ENCODE results near the gene GSDME. TPM values are rescaled to one million over a fixed set of nuclear protein-coding genes. Genes with fewer than 3 reads are reported as not detected.

Gene GSDME
- total RNA-seq, 4 donors from 2014 or later, result 0.42 to 9.2 (median 2.1) TPM

DNA sequence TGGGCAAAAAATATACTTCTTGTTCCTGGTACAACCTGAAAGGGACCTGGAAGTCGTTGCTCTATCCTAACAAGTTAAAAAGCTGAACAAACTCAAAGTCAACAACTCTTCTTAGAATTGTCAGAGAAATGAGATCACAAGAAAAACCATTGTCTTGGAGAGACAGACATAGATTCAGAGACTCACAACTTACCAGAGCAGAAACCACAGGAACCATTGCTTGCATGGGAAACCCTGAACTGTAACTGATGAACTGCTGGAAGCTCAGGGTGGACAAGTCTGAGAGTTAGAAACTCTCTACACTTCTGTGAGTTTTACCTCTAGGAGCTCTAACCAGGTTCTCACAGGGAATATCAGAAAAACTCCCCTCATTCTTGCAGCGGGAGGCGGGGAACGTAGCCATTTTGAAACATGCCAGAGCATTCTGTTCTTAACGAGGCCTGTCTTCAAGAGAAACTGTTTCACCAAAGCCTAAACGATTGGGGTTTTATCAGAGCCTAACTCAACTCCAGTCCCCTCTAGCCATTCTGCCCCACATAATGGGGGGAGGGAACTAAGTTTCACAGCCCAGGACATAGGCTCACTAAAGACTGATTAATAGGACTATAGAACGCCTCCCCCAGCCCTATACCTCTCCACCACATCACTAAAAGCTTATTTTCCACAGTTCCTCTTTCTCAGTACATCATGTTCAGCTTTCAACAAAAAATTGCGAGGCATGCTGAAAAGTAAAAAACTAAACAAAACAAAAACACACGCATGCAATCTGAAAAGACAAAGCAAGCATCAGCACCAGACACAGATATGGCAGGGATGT lies 12.0 kb upstream of the GSDME start:
- TF ChIP-seq, protein P1, sequence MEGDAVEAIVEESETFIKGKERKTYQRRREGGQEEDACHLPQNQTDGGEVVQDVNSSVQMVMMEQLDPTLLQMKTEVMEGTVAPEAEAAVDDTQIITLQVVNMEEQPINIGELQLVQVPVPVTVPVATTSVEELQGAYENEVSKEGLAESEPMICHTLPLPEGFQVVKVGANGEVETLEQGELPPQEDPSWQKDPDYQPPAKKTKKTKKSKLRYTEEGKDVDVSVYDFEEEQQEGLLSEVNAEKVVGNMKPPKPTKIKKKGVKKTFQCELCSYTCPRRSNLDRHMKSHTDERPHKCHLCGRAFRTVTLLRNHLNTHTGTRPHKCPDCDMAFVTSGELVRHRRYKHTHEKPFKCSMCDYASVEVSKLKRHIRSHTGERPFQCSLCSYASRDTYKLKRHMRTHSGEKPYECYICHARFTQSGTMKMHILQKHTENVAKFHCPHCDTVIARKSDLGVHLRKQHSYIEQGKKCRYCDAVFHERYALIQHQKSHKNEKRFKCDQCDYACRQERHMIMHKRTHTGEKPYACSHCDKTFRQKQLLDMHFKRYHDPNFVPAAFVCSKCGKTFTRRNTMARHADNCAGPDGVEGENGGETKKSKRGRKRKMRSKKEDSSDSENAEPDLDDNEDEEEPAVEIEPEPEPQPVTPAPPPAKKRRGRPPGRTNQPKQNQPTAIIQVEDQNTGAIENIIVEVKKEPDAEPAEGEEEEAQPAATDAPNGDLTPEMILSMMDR (IDR thresholded peaks at IDR 0.05), result no peak
- no peak for TF ChIP-seq POLR2A (IDR thresholded peaks at IDR 0.05)
- 70 to 76% methylated on average over 9 of the region's 9 CpGs for WGBS, 2 donors
- intact Hi-C loops (cut with DNase I; ENCODE audit: low total_unique reads), result no loop called here
- peak in 1 of 2 donors; percentile 7 for DNase-seq (ENCODE audit: low spot score in 2 of 2)
- no peak overlapping the region for H3K4me3 ChIP-seq (ENCODE audit: low read depth, poor library complexity, severe bottlenecking)

DNA sequence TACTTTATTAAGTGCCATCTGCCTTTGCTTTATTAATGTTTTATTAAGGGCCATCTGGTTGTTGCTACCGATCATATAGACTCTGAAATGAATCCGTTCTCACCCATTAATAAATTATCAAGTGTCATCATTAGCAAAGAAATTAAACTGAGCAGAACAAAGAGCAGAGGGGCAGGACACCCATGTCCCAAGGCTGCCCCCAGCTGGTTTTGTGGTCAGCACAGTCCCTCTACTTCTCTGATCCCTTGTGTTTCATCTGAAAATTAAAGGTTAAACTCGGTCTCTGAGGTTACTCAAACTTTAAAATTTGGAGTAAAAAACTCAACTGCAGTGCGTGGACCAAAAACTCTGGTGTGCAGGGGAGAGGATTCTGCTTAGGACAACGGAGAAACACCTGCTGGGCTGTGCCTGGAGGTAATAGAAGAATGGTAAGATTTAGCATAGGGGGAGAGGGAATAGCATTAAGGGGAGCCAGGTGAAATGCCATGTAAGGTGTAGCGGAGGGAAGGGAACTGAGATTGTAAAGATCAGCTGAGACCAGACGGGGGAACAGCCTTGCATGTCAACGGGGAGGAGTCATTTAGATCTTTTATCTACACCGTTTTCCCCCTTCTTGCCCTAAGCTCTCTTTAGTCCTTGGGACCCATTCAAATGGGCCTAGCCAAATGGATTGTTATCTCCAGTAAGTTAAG lies 10.8 kb upstream of the GSDME start:
- intact Hi-C loops (cut with DNase I; ENCODE audit: low total_unique reads), result no loop called here
- TF ChIP-seq POLR2A (IDR thresholded peaks at IDR 0.05), result no peak
- TF ChIP-seq, protein P1 (IDR thresholded peaks at IDR 0.05), result no peak
- WGBS, 2 donors, result 57 to 73% methylated on average over 9 of the region's 9 CpGs
- no peak for DNase-seq (ENCODE audit: low spot score in 2 of 2)
- no peak overlapping the region for H3K4me3 ChIP-seq (ENCODE audit: low read depth, poor library complexity, severe bottlenecking)

DNA sequence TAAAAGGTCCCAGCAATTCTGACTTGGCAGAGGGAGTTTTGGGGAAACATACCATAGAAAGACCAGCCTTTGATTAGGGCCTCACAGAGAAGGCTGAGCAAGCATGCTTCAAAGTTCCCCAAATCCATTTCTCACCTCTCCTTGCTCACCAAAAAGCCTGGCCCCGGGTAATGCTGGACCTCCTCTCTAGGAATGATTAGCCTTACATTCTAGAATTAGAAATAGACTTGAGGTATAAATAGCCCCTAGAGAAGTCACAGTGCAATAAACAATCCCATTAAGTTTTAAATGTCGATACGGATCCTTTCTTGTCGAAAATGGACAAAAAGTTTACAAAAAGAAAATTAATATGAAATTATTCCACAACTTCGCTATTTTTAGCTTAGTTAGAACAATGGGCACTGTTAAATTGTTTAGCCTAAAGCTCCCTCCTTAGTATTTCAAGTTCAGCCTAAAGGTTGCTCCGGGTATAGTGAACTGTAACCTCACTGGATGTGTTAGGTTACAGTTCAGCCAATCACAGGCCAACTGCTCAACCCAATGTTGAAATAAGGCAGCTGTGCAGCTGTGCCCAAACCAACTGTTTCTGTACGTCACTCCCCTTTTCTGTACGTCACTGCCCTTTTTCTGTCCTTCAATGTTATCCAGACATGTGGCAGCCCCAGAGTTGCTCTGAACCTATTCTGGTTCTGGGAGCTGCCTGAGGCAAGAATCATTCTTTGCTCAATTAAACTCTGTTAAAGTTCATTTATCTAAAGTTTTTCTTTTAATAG lies 7.9 kb upstream of the GSDME start:
- TF ChIP-seq POLR2A (IDR thresholded peaks at IDR 0.05), result no peak
- TF ChIP-seq, protein P1 (IDR thresholded peaks at IDR 0.05), result no peak
- no peak for DNase-seq (ENCODE audit: low spot score in 2 of 2)
- intact Hi-C loops (cut with DNase I; ENCODE audit: low total_unique reads), result no loop called here
- H3K4me3 ChIP-seq (ENCODE audit: low read depth, poor library complexity, severe bottlenecking), result no peak overlapping the region
- 61 to 70% methylated on average over 8 of the region's 8 CpGs for WGBS, 2 donors

DNA sequence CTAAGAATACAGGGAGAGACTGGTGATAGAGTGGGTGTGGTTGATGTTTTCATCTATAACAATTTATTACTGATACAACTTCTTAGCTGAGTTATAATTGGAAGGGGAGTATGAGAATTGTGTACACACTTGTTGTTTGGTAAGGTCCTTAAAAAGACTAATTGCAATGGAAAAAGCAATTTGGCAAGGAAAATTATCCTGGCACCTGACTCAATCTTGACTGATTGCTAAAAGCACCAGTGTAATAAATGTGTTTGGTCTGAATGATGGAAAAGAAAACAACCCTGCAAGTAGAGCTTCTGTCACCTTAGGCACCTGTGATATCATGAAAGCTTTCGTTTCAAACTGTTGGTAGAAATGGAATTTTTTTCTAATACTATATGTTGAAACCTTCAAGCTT lies 6.7 kb upstream of the GSDME start:
- WGBS, 2 donors, result 46 to 62% methylated on average over 1 of the region's 1 CpG
- no peak for DNase-seq (ENCODE audit: low spot score in 2 of 2)
- TF ChIP-seq, protein P1 (IDR thresholded peaks at IDR 0.05), result no peak
- TF ChIP-seq POLR2A (IDR thresholded peaks at IDR 0.05), result no peak
- intact Hi-C loops (cut with DNase I; ENCODE audit: low total_unique reads), result no loop called here
- H3K4me3 ChIP-seq (ENCODE audit: low read depth, poor library complexity, severe bottlenecking), result no peak overlapping the region

DNA sequence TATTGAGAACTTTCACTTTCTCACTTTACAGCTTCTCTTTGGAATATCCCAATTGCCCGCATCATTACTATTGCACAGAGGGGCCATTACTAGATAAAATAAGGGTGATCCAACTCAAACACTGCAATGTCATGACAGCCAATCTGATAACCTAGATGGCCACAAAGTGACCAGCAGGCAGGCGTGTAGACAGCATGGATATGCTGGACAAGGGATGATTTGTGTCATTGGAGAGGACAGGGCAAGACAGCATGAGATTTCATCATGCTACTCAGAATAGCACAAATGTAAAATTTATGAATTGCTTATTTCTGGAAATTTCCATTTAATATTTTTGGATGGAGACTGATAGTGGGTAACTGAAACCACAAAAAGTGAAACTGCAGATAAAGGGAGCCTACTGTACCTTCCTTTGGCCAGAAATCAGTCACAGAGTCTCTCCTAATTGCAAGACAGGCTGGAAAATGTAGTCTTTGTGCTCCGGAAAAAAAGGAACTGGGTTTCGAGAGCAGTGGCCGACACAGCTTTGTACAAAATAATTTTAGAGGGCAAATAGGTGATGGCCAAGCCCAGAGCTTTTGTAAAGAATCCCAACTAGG lies 6.1 kb upstream of the GSDME start:
- no peak for DNase-seq (ENCODE audit: low spot score in 2 of 2)
- 71 to 82% methylated on average over 5 of the region's 5 CpGs for WGBS, 2 donors
- no peak overlapping the region for H3K4me3 ChIP-seq (ENCODE audit: low read depth, poor library complexity, severe bottlenecking)
- TF ChIP-seq POLR2A (IDR thresholded peaks at IDR 0.05), result no peak
- TF ChIP-seq, protein P1 (IDR thresholded peaks at IDR 0.05), result no peak
- intact Hi-C loops (cut with DNase I; ENCODE audit: low total_unique reads), result no loop called here

Data from lower leg skin (tissue), 4 donors.